ENCODE results near the gene PDE4D.
A peak's percentile ranks its signal among the peaks of the same experiment; 100 is the strongest.
"Not testable (repeated sequence)": the region's sequence is repeated elsewhere in the genome, so short reads cannot be mapped to it uniquely, and the experiment has no call there.

The PDE4D gene

GRCh38 chr5:59583151-59583809 is 310.2 kb downstream of the PDE4D start:
- DNase-seq (ENCODE audit: low read depth), result no peak

- no peak for DNase-seq (ENCODE audit: low read depth)
Measured at GRCh38 chr5:59582746-59583145, 310.8 kb downstream of the PDE4D start.

GRCh38 chr5:59579824-59580167 is 313.7 kb downstream of the PDE4D start:
- DNase-seq (ENCODE audit: low read depth), result no peak

GRCh38 chr5:59579101-59579823 is 314.3 kb downstream of the PDE4D start:
- no peak for DNase-seq (ENCODE audit: low read depth)

GRCh38 chr5:59577485-59577884 is 316.0 kb downstream of the PDE4D start:
- DNase-seq (ENCODE audit: low read depth), result peak; percentile 50

- no peak for DNase-seq (ENCODE audit: low read depth)
Measured at GRCh38 chr5:59575648-59576445, 317.7 kb downstream of the PDE4D start.

GRCh38 chr5:59573509-59573908 is 320.0 kb downstream of the PDE4D start:
- not testable (repeated sequence) for DNase-seq (ENCODE audit: low read depth)

GRCh38 chr5:59571067-59571466 is 322.5 kb downstream of the PDE4D start:
- DNase-seq (ENCODE audit: low read depth), result no peak

GRCh38 chr5:59569608-59570334 is 323.8 kb downstream of the PDE4D start:
- DNase-seq (ENCODE audit: low read depth), result no peak

GRCh38 chr5:59569158-59569557 is 324.4 kb downstream of the PDE4D start:
- DNase-seq (ENCODE audit: low read depth), result no peak

- DNase-seq (ENCODE audit: low read depth), result no peak
Measured at GRCh38 chr5:59568161-59568560, 325.4 kb downstream of the PDE4D start.

GRCh38 chr5:59565551-59565950 is 328.0 kb downstream of the PDE4D start:
- no peak for DNase-seq (ENCODE audit: low read depth)

GRCh38 chr5:59564895-59565294 is 328.6 kb downstream of the PDE4D start:
- no peak for DNase-seq (ENCODE audit: low read depth)

GRCh38 chr5:59562756-59563389 is 330.7 kb downstream of the PDE4D start:
- DNase-seq (ENCODE audit: low read depth), result peak; percentile 95

- DNase-seq (ENCODE audit: low read depth), result no peak
Measured at GRCh38 chr5:59560553-59560952, 333.0 kb downstream of the PDE4D start.

GRCh38 chr5:59559847-59560246 is 333.7 kb downstream of the PDE4D start:
- DNase-seq (ENCODE audit: low read depth), result no peak

GRCh38 chr5:59559323-59559722 is 334.2 kb downstream of the PDE4D start:
- DNase-seq (ENCODE audit: low read depth), result peak; percentile 72

- no peak for DNase-seq (ENCODE audit: low read depth)
Measured at GRCh38 chr5:59558501-59558900, 335.0 kb downstream of the PDE4D start.

- peak; percentile 56 for DNase-seq (ENCODE audit: low read depth)
Measured at GRCh38 chr5:59557572-59557971, 336.0 kb downstream of the PDE4D start.

- DNase-seq (ENCODE audit: low read depth), result no peak
Measured at GRCh38 chr5:59555596-59555995, 337.9 kb downstream of the PDE4D start.

- no peak for DNase-seq (ENCODE audit: low read depth)
Measured at GRCh38 chr5:59554501-59554900, 339.0 kb downstream of the PDE4D start.

- DNase-seq (ENCODE audit: low read depth), result no peak
Measured at GRCh38 chr5:59553992-59554391, 339.5 kb downstream of the PDE4D start.

All from iris pigment epithelial cell (primary cell).